HEK293 (cell line): ENCODE measurements around the gene DEPDC5.

ENCODE experiments used
- CTCF ChIA-PET: fragments of 350-600 bp; formaldehyde crosslinking; extraction: SDS; loops from one replicate; lab custom pipeline; 2021; ENCODE audit warnings: antibody characterized with exemption; lab: Yijun Ruan, JAX
- POLR2A ChIA-PET: fragments of 300-600 bp; formaldehyde crosslinking; extraction: SDS; loops from one replicate; lab custom pipeline; 2020; ENCODE audit warnings: antibody characterized with exemption, inconsistent platforms; lab: Yijun Ruan, JAX
- H3K27ac ChIP-seq: fragments of 200-500 bp; sonication (Bioruptor generic); 2 replicates; pipeline ENCODE4 v1.5.1; 2014; ENCODE audit warnings: low read depth, low read length, control low read depth, inconsistent platforms; ENCODE audit errors: extremely low read depth
- H3K36me3 ChIP-seq, 2 experiments: fragments of 200-500 bp in 1 of 2; sonication (Bioruptor generic) in 1 of 2; 1 replicate in 1 of 2; 2 replicates in 1 of 2; pipeline ENCODE4 v1.5.1; 2014 to 2017; ENCODE audit warnings: inconsistent platforms in 2 of 2, low read length in 2 of 2; ENCODE audit not compliant: control insufficient read depth in 2 of 2, insufficient read depth in 1 of 2
- H3K4me1 ChIP-seq: fragments of 200-500 bp; sonication (Bioruptor generic); 2 replicates; pipeline ENCODE4 v1.5.1; 2014; ENCODE audit warnings: mild to moderate bottlenecking, low read length, inconsistent platforms; ENCODE audit not compliant: control insufficient read depth, insufficient read depth
- H3K4me3 ChIP-seq: 2 replicates; pipeline ENCODE4 v1.5.1; 2011; ENCODE audit warnings: low read depth, mild to moderate bottlenecking, control low read depth, low read length, moderate library complexity
- H3K9me3 ChIP-seq: fragments of 200-500 bp; sonication (Bioruptor generic); 2 replicates; pipeline ENCODE4 v1.5.1; 2014; ENCODE audit warnings: low read depth, low read length, inconsistent platforms; ENCODE audit not compliant: control insufficient read depth, insufficient read depth
- GLIS1 ChIP-seq: fragments of 450-650 bp; formaldehyde crosslinking; IDR thresholded peaks from 2 replicates; pipeline ENCODE4 v1.5.1; 2016; ENCODE audit warnings: missing biosample characterization, missing genetic modification characterization
- MEIS1 ChIP-seq: sonication (generic); formaldehyde crosslinking; IDR thresholded peaks from 2 replicates; pipeline ENCODE4 v1.8.1; 2022; ENCODE audit warnings: missing genetic modification reagents, mild to moderate bottlenecking, borderline replicate concordance
- PRDM1 ChIP-seq: fragments of 450-650 bp; formaldehyde crosslinking; IDR thresholded peaks from 2 replicates; pipeline ENCODE4; 2016; ENCODE audit warnings: missing biosample characterization, missing genetic modification characterization
- SP7 ChIP-seq: fragments of 450-650 bp; formaldehyde crosslinking; IDR thresholded peaks from 2 replicates; pipeline ENCODE4 v1.5.1; 2016; ENCODE audit warnings: missing biosample characterization, missing genetic modification characterization
- ZEB2 ChIP-seq: fragments of 450-650 bp; formaldehyde crosslinking; IDR thresholded peaks from 2 replicates; pipeline ENCODE4 v1.5.1; 2016; ENCODE audit warnings: missing biosample characterization, missing genetic modification characterization
- ZNF19 ChIP-seq: fragments of 450-650 bp; formaldehyde crosslinking; IDR thresholded peaks from 2 replicates; pipeline ENCODE4; 2016; ENCODE audit warnings: missing biosample characterization, missing genetic modification characterization, low read depth
- ZNF404 ChIP-seq: fragments of 450-650 bp; formaldehyde crosslinking; IDR thresholded peaks from 2 replicates; pipeline ENCODE4 v1.5.1; 2017; ENCODE audit warnings: missing biosample characterization, missing genetic modification characterization
- ZNF548 ChIP-seq: fragments of 450-650 bp; formaldehyde crosslinking; IDR thresholded peaks from 2 replicates; pipeline ENCODE4 v1.5.1; 2016; ENCODE audit warnings: missing biosample characterization, missing genetic modification characterization
- ZNF621 ChIP-seq: fragments of 450-650 bp; formaldehyde crosslinking; IDR thresholded peaks from 2 replicates; pipeline ENCODE4 v1.5.1; 2017; ENCODE audit warnings: missing biosample characterization, missing genetic modification characterization
- ZNF785 ChIP-seq: fragments of 450-650 bp; formaldehyde crosslinking; IDR thresholded peaks from 2 replicates; pipeline ENCODE4 v1.5.1; 2016; ENCODE audit warnings: missing biosample characterization, missing genetic modification characterization
- TF ChIP-seq, protein P1 (sequence below): fragments of 450-650 bp; formaldehyde crosslinking; conservative IDR thresholded peaks from 2 replicates; pipeline ENCODE4 v1.5.1; 2016; ENCODE audit warnings: low read depth, missing biosample characterization, missing genetic modification characterization
- TF ChIP-seq, protein P2 (sequence below): fragments of 450-650 bp; formaldehyde crosslinking; IDR thresholded peaks from 2 replicates; pipeline ENCODE4 v1.5.1; 2016; ENCODE audit warnings: missing biosample characterization, missing genetic modification characterization
- TF ChIP-seq, protein P3 (sequence below): fragments of 450-650 bp; formaldehyde crosslinking; IDR thresholded peaks from 2 replicates; pipeline ENCODE4 v1.5.1; 2016; ENCODE audit warnings: missing biosample characterization, missing genetic modification characterization, borderline replicate concordance
- TF ChIP-seq, protein P4 (sequence below): fragments of 450-650 bp; formaldehyde crosslinking; IDR thresholded peaks from 2 replicates; pipeline ENCODE4 v1.5.1; 2017; ENCODE audit warnings: missing biosample characterization, mild to moderate bottlenecking, missing genetic modification characterization, moderate library complexity

Gene DEPDC5

DNA sequence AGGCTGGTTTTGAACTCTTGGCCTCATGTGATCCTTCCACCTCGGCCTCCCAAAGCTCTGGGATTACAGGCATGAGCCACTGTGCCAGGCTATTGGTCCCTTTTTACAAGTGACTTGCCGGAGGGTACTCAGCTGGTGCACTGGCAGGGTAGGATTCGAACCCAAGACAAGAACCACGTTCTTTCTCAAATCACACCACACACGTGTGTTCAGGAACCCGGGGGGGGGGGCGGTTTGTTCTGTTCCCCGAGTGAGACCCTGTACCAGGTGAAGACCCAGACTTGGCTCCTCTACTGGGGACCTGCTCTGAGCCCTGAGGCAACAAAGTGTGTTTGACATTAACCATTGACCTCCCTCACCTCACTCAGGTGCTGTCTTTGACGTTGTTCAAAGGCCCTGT, 186.7 kb downstream of the DEPDC5 start:
- ChIA-PET POLR2A (interaction anchor here (0.7 kb wide), 2 partner anchors 29 to 278 kb away, joined by 3 to 6 read pairs; no protein-coding TSS in a partner anchor), CTCF (no interaction called here)
- no peaks in the 10 kb centered on the region for H3K9me3 ChIP-seq

More for the DNA sequence above, 186.7 kb downstream of the DEPDC5 start:
- no peak for TF ChIP-seq ZNF785 (tag by site-specific recombination)
- no peak for TF ChIP-seq ZNF548 (tag by site-specific recombination)
- TF ChIP-seq MEIS1 (CRISPR knock-in tag) = no peak
- no peak for TF ChIP-seq ZNF19
- TF ChIP-seq ZEB2 = no peak
- TF ChIP-seq ZNF621 (tag by site-specific recombination) = no peak
- TF ChIP-seq, protein P1, sequence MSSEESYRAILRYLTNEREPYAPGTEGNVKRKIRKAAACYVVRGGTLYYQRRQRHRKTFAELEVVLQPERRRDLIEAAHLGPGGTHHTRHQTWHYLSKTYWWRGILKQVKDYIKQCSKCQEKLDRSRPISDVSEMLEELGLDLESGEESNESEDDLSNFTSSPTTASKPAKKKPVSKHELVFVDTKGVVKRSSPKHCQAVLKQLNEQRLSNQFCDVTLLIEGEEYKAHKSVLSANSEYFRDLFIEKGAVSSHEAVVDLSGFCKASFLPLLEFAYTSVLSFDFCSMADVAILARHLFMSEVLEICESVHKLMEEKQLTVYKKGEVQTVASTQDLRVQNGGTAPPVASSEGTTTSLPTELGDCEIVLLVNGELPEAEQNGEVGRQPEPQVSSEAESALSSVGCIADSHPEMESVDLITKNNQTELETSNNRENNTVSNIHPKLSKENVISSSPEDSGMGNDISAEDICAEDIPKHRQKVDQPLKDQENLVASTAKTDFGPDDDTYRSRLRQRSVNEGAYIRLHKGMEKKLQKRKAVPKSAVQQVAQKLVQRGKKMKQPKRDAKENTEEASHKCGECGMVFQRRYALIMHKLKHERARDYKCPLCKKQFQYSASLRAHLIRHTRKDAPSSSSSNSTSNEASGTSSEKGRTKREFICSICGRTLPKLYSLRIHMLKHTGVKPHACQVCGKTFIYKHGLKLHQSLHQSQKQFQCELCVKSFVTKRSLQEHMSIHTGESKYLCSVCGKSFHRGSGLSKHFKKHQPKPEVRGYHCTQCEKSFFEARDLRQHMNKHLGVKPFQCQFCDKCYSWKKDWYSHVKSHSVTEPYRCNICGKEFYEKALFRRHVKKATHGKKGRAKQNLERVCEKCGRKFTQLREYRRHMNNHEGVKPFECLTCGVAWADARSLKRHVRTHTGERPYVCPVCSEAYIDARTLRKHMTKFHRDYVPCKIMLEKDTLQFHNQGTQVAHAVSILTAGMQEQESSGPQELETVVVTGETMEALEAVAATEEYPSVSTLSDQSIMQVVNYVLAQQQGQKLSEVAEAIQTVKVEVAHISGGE = no peak
- TF ChIP-seq, protein P2, sequence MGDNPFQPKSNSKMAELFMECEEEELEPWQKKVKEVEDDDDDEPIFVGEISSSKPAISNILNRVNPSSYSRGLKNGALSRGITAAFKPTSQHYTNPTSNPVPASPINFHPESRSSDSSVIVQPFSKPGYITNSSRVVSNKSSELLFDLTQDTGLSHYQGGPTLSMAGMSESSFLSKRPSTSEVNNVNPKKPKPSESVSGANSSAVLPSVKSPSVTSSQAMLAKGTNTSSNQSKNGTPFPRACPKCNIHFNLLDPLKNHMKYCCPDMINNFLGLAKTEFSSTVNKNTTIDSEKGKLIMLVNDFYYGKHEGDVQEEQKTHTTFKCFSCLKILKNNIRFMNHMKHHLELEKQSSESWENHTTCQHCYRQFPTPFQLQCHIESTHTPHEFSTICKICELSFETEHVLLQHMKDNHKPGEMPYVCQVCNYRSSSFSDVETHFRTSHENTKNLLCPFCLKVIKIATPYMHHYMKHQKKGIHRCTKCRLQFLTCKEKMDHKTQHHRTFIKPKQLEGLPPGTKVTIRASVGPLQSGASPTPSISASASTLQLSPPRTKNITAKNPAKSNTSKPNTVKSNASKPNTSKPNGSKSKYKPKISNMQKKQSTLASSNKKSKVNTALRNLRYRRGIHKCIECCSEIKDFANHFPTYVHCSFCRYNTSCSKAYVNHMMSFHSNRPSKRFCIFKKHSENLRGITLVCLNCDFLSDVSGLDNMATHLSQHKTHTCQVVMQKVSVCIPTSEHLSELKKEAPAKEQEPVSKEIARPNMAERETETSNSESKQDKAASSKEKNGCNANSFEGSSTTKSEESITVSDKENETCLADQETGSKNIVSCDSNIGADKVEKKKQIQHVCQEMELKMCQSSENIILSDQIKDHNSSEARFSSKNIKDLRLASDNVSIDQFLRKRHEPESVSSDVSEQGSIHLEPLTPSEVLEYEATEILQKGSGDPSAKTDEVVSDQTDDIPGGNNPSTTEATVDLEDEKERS (tag by site-specific recombination) = no peak
- TF ChIP-seq, protein P3, sequence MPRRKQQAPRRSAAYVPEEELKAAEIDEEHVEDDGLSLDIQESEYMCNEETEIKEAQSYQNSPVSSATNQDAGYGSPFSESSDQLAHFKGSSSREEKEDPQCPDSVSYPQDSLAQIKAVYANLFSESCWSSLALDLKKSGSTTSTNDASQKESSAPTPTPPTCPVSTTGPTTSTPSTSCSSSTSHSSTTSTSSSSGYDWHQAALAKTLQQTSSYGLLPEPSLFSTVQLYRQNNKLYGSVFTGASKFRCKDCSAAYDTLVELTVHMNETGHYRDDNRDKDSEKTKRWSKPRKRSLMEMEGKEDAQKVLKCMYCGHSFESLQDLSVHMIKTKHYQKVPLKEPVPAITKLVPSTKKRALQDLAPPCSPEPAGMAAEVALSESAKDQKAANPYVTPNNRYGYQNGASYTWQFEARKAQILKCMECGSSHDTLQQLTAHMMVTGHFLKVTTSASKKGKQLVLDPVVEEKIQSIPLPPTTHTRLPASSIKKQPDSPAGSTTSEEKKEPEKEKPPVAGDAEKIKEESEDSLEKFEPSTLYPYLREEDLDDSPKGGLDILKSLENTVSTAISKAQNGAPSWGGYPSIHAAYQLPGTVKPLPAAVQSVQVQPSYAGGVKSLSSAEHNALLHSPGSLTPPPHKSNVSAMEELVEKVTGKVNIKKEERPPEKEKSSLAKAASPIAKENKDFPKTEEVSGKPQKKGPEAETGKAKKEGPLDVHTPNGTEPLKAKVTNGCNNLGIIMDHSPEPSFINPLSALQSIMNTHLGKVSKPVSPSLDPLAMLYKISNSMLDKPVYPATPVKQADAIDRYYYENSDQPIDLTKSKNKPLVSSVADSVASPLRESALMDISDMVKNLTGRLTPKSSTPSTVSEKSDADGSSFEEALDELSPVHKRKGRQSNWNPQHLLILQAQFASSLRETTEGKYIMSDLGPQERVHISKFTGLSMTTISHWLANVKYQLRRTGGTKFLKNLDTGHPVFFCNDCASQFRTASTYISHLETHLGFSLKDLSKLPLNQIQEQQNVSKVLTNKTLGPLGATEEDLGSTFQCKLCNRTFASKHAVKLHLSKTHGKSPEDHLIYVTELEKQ = no peak
- TF ChIP-seq, protein P4, sequence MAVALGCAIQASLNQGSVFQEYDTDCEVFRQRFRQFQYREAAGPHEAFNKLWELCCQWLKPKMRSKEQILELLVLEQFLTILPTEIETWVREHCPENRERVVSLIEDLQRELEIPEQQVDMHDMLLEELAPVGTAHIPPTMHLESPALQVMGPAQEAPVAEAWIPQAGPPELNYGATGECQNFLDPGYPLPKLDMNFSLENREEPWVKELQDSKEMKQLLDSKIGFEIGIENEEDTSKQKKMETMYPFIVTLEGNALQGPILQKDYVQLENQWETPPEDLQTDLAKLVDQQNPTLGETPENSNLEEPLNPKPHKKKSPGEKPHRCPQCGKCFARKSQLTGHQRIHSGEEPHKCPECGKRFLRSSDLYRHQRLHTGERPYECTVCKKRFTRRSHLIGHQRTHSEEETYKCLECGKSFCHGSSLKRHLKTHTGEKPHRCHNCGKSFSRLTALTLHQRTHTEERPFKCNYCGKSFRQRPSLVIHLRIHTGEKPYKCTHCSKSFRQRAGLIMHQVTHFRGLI (tag by site-specific recombination) = no peak
- TF ChIP-seq GLIS1 (tag by site-specific recombination) = no peak
- no peak for TF ChIP-seq SP7
- TF ChIP-seq ZNF404 (tag by site-specific recombination) = no peak
- no peak for TF ChIP-seq PRDM1
- peaks cover 4% of the 10 kb centered on the region; the same call in 1 of the 2 replicates for H3K4me1 ChIP-seq
- no peak overlapping the region for H3K27ac ChIP-seq
- no peak overlapping the region for H3K4me3 ChIP-seq
- no peaks in the 10 kb centered on the region for H3K36me3 ChIP-seq
